ENCODE data around the gene POLR3F.

The POLR3F gene

DNA sequence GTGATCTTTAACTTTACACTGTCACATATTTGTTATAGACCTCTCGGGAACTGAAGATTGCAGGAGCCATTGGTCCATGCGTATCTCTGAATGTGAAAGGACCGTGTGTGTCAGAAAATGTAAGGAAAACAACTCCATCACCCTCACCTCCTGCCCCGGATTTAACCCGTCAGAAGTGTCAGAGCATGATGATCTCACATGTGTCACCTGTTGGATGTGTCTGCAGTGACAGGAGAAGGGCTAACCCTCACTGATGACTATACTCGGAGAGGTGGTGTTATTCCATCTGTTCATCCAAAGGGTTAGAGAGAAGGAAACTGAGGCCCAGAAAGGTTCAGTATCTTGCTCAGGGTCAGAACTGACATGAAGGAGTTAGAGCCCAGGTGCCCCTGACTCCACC lies 65.4 kb downstream of the POLR3F start:
- no peak for DNase-seq (ENCODE audit: low read depth)
- H3K4me3 ChIP-seq (ENCODE audit: low read length), result no peak overlapping the region
- TF ChIP-seq, protein P1, sequence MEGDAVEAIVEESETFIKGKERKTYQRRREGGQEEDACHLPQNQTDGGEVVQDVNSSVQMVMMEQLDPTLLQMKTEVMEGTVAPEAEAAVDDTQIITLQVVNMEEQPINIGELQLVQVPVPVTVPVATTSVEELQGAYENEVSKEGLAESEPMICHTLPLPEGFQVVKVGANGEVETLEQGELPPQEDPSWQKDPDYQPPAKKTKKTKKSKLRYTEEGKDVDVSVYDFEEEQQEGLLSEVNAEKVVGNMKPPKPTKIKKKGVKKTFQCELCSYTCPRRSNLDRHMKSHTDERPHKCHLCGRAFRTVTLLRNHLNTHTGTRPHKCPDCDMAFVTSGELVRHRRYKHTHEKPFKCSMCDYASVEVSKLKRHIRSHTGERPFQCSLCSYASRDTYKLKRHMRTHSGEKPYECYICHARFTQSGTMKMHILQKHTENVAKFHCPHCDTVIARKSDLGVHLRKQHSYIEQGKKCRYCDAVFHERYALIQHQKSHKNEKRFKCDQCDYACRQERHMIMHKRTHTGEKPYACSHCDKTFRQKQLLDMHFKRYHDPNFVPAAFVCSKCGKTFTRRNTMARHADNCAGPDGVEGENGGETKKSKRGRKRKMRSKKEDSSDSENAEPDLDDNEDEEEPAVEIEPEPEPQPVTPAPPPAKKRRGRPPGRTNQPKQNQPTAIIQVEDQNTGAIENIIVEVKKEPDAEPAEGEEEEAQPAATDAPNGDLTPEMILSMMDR (conservative IDR thresholded peaks at IDR 0.05; ENCODE audit: low read length), result no peak

DNA sequence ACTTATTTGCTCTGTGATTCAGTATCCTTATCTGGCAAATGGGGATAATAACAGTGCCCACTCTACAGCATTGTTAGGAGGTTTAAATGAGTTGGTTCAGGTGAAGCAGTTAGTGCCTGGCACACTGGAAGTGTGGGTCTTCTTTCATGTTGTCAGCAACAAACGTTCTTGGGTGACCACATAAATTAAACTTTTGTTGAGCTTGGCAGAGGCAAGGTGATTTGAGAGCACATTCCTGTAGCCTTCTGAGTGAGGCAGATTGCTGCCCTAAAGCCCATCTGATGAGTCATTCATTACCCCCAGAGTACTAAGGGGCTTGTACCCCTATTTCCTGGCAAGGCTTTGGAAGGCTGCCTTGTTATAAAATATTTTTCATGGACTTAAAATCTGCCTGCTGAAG lies 66.3 kb downstream of the POLR3F start:
- H3K4me3 ChIP-seq (ENCODE audit: low read length), result no peak overlapping the region
- TF ChIP-seq, protein P1 (conservative IDR thresholded peaks at IDR 0.05; ENCODE audit: low read length), result no peak
- no peak for DNase-seq (ENCODE audit: low read depth)

DNA sequence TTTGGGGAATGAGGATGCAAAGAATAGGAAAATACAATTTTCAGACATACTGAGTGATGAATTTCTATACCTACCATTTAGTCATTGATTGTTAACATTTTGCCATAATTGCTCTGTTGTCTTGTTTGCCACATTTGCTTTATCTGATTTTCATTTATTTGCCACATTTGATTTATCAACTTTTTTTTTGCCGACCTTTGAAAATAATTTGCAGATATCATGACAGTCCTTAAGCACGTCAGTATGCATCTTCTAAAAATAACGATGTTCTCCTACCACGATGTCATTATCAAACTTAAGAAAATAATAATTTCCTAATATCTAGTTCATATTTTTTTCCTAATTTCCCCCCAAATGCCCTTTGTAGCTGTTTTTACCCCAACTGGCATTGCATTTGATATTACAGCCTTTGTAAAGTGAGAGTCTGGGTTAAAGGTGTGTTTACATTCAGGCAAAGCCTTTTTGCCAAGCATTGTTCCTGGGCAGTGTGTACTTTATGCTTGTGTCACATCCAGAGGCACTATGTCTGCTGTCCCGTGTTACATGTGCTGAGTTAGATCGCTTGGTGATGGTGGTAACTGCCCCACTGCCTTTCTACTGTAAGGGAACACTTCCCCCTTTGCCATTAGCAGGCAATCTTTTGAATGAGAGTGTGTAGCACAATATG lies 66.9 kb downstream of the POLR3F start:
- TF ChIP-seq, protein P1 (conservative IDR thresholded peaks at IDR 0.05; ENCODE audit: low read length), result no peak
- no peak overlapping the region for H3K4me3 ChIP-seq (ENCODE audit: low read length)
- DNase-seq (ENCODE audit: low read depth), result no peak
